Measurements from ENCODE around the gene TIMP2.

DNA sequence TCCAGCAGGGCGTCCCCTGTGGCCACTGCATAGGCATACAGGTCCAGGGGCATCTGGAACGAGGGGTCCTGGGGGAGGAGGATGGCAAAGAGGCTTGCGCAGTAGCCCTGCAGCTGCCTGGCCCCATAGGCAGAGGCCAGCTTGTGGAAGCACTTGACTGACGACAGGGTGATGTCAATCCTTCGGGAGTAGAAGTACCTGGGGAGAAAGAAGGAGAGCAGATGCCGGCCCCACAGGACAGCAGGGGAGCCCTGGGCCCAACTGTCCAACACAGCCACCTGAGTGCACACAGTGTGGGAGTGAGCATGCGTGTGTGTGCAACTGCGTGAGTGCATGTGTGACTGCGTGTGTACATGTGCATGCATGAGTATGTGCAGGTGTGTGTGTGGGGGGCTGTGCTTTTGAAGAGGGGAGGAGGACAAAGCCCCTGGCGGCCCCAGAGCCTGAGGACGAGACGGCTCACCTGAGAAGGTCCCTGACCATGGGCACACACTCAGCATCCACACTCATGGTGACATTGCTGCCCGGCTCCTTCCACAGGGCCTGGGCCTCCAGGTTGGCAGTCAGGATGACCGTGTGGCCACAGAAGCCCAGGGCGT lies 47.4 kb upstream of the TIMP2 start:
- TF ChIP-seq, protein P1, sequence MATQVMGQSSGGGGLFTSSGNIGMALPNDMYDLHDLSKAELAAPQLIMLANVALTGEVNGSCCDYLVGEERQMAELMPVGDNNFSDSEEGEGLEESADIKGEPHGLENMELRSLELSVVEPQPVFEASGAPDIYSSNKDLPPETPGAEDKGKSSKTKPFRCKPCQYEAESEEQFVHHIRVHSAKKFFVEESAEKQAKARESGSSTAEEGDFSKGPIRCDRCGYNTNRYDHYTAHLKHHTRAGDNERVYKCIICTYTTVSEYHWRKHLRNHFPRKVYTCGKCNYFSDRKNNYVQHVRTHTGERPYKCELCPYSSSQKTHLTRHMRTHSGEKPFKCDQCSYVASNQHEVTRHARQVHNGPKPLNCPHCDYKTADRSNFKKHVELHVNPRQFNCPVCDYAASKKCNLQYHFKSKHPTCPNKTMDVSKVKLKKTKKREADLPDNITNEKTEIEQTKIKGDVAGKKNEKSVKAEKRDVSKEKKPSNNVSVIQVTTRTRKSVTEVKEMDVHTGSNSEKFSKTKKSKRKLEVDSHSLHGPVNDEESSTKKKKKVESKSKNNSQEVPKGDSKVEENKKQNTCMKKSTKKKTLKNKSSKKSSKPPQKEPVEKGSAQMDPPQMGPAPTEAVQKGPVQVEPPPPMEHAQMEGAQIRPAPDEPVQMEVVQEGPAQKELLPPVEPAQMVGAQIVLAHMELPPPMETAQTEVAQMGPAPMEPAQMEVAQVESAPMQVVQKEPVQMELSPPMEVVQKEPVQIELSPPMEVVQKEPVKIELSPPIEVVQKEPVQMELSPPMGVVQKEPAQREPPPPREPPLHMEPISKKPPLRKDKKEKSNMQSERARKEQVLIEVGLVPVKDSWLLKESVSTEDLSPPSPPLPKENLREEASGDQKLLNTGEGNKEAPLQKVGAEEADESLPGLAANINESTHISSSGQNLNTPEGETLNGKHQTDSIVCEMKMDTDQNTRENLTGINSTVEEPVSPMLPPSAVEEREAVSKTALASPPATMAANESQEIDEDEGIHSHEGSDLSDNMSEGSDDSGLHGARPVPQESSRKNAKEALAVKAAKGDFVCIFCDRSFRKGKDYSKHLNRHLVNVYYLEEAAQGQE (IDR thresholded peaks at IDR 0.05; ENCODE audit: insufficient read depth in 1 of 2, low read depth in 2 of 2, low read length in 2 of 2), result no peak
- TF ChIP-seq SIN3A (IDR thresholded peaks at IDR 0.05; ENCODE audit: borderline replicate concordance, insufficient read depth, low read length) (no peak), POLR2AphosphoS5 (IDR thresholded peaks at IDR 0.05; ENCODE audit: low read depth, low read length) (no peak; the same call in 1 of the 2 replicates), TAF1 (IDR thresholded peaks at IDR 0.05; ENCODE audit: borderline replicate concordance, insufficient read depth, low read length) (no peak), FOXP2 (optimal IDR thresholded peaks at IDR 0.05; ENCODE audit: borderline replicate concordance, extremely low read depth, extremely low read length, insufficient read depth) (no peak)
